Measurements from ENCODE around the gene LRBA.

LRBA gene

GRCh38 chr4:150826306-150826705 lies 188.8 kb downstream of the LRBA start:
- peaks cover 8% of the 10 kb centered on the region for H3K36me3 ChIP-seq (ENCODE audit: insufficient read depth, low read length)
- H3K4me2 ChIP-seq (ENCODE audit: insufficient read depth, low read length): no peak overlapping the region
- no peak overlapping the region for H3K4me3 ChIP-seq (ENCODE audit: low read depth in 1 of 2, low read length in 2 of 2)
- no peaks in the 10 kb centered on the region for H3K27me3 ChIP-seq (ENCODE audit: insufficient read depth, low read length, poor library complexity)
- H3K27ac ChIP-seq (ENCODE audit: low read length): no peak overlapping the region
- no peaks in the 10 kb centered on the region for H4K20me1 ChIP-seq (ENCODE audit: insufficient read depth, low read length)
- H3K9ac ChIP-seq (ENCODE audit: low read depth, low read length): no peak overlapping the region
- H3K79me2 ChIP-seq (ENCODE audit: insufficient read depth, low read length): no peaks in the 10 kb centered on the region
- no peaks in the 10 kb centered on the region for H3K4me1 ChIP-seq (ENCODE audit: insufficient read depth, low read length)
- TF ChIP-seq, protein P1, sequence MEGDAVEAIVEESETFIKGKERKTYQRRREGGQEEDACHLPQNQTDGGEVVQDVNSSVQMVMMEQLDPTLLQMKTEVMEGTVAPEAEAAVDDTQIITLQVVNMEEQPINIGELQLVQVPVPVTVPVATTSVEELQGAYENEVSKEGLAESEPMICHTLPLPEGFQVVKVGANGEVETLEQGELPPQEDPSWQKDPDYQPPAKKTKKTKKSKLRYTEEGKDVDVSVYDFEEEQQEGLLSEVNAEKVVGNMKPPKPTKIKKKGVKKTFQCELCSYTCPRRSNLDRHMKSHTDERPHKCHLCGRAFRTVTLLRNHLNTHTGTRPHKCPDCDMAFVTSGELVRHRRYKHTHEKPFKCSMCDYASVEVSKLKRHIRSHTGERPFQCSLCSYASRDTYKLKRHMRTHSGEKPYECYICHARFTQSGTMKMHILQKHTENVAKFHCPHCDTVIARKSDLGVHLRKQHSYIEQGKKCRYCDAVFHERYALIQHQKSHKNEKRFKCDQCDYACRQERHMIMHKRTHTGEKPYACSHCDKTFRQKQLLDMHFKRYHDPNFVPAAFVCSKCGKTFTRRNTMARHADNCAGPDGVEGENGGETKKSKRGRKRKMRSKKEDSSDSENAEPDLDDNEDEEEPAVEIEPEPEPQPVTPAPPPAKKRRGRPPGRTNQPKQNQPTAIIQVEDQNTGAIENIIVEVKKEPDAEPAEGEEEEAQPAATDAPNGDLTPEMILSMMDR (IDR thresholded peaks at IDR 0.05; ENCODE audit: borderline replicate concordance, extremely low read depth, low read length, poor library complexity, severe bottlenecking): no peak
- TF ChIP-seq EZH2 (IDR thresholded peaks at IDR 0.05; ENCODE audit: borderline replicate concordance, low read depth, low read length, severe bottlenecking): no peak
- no peak overlapping the region for H2AFZ ChIP-seq (ENCODE audit: low read depth, low read length)
- no peaks in the 10 kb centered on the region for H3K9me3 ChIP-seq (ENCODE audit: insufficient read depth, low read length, severe bottlenecking)
- DNase-seq (no peak), ATAC-seq (ENCODE audit: insufficient read depth, low read depth) (no peak)

- H4K20me1 ChIP-seq (ENCODE audit: insufficient read depth, low read length): no peaks in the 10 kb centered on the region
- H3K4me2 ChIP-seq (ENCODE audit: insufficient read depth, low read length): no peak overlapping the region
- no peak for ATAC-seq (ENCODE audit: insufficient read depth, low read depth)
Observed at GRCh38 chr4:150822407-150822806, 192.7 kb downstream of the LRBA start.

DNA sequence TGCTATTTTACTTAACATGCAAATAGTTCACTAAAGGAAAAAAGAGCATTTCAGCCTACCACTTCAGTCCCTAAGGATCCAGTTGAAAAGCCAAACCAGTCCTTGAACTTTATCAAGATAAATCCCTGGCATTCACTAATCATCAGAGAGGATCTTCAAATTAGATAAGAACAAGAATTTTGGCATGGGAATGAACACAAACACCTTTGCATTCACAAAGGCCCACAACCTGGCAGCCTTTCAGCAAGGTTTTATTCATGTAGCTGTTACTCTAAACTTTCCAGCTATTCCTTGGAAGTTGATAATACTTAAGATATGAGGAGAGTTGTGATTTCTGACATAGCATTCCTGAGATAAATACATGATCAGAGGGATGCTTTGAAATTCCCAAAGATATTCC lies 193.4 kb downstream of the LRBA start:
- Histone ChIP-seq H3K27me3 (ENCODE audit: insufficient read depth, low read length, poor library complexity) (no peaks in the 10 kb centered on the region), H3K79me2 (ENCODE audit: insufficient read depth, low read length) (no peaks in the 10 kb centered on the region)
- no peak for TF ChIP-seq EZH2 (IDR thresholded peaks at IDR 0.05; ENCODE audit: borderline replicate concordance, low read depth, low read length, severe bottlenecking)
- TF ChIP-seq, protein P1 (IDR thresholded peaks at IDR 0.05; ENCODE audit: borderline replicate concordance, extremely low read depth, low read length, poor library complexity, severe bottlenecking): no peak

More at GRCh38 chr4:150822407-150822806, 192.7 kb downstream of the LRBA start:
- Histone ChIP-seq H3K79me2 (ENCODE audit: insufficient read depth, low read length) (no peaks in the 10 kb centered on the region), H3K36me3 (ENCODE audit: insufficient read depth, low read length) (no peaks in the 10 kb centered on the region), H3K27ac (ENCODE audit: low read length) (no peak overlapping the region), H3K9ac (ENCODE audit: low read depth, low read length) (no peak overlapping the region), H3K27me3 (ENCODE audit: insufficient read depth, low read length, poor library complexity) (no peaks in the 10 kb centered on the region), H3K4me3 (ENCODE audit: low read depth in 1 of 2, low read length in 2 of 2) (no peak overlapping the region), H3K4me1 (ENCODE audit: insufficient read depth, low read length) (no peaks in the 10 kb centered on the region), H3K9me3 (ENCODE audit: insufficient read depth, low read length, severe bottlenecking) (no peaks in the 10 kb centered on the region), H2AFZ (ENCODE audit: low read depth, low read length) (no peak overlapping the region)
- no peak for TF ChIP-seq EZH2 (IDR thresholded peaks at IDR 0.05; ENCODE audit: borderline replicate concordance, low read depth, low read length, severe bottlenecking)
- TF ChIP-seq, protein P1 (IDR thresholded peaks at IDR 0.05; ENCODE audit: borderline replicate concordance, extremely low read depth, low read length, poor library complexity, severe bottlenecking): no peak
- no peak for DNase-seq

GRCh38 chr4:150820409-150820808 lies 194.7 kb downstream of the LRBA start:
- no peaks in the 10 kb centered on the region for H3K27me3 ChIP-seq (ENCODE audit: insufficient read depth, low read length, poor library complexity)
- no peak overlapping the region for H2AFZ ChIP-seq (ENCODE audit: low read depth, low read length)
- H3K4me3 ChIP-seq (ENCODE audit: low read depth in 1 of 2, low read length in 2 of 2): no peak overlapping the region
- TF ChIP-seq, protein P1 (IDR thresholded peaks at IDR 0.05; ENCODE audit: borderline replicate concordance, extremely low read depth, low read length, poor library complexity, severe bottlenecking): no peak
- no peak for TF ChIP-seq EZH2 (IDR thresholded peaks at IDR 0.05; ENCODE audit: borderline replicate concordance, low read depth, low read length, severe bottlenecking)
- no peak overlapping the region for H3K9ac ChIP-seq (ENCODE audit: low read depth, low read length)
- ATAC-seq (ENCODE audit: insufficient read depth, low read depth): no peak
- H3K9me3 ChIP-seq (ENCODE audit: insufficient read depth, low read length, severe bottlenecking): no peaks in the 10 kb centered on the region
- DNase-seq: no peak
- peaks cover 5% of the 10 kb centered on the region; the same call in 1 of the 2 replicates for H3K36me3 ChIP-seq (ENCODE audit: insufficient read depth, low read length)
- H3K79me2 ChIP-seq (ENCODE audit: insufficient read depth, low read length): no peaks in the 10 kb centered on the region
- no peak overlapping the region for H3K27ac ChIP-seq (ENCODE audit: low read length)
- H3K4me2 ChIP-seq (ENCODE audit: insufficient read depth, low read length): no peak overlapping the region
- H4K20me1 ChIP-seq (ENCODE audit: insufficient read depth, low read length): no peaks in the 10 kb centered on the region
- no peaks in the 10 kb centered on the region for H3K4me1 ChIP-seq (ENCODE audit: insufficient read depth, low read length)

More for the DNA sequence above, 193.4 kb downstream of the LRBA start:
- H3K4me3 ChIP-seq (ENCODE audit: low read depth in 1 of 2, low read length in 2 of 2): no peak overlapping the region
- no peak overlapping the region for H2AFZ ChIP-seq (ENCODE audit: low read depth, low read length)
- no peak overlapping the region for H3K9ac ChIP-seq (ENCODE audit: low read depth, low read length)
- DNase-seq (no peak), ATAC-seq (ENCODE audit: insufficient read depth, low read depth) (no peak)
- no peaks in the 10 kb centered on the region for H3K4me1 ChIP-seq (ENCODE audit: insufficient read depth, low read length)
- H3K4me2 ChIP-seq (ENCODE audit: insufficient read depth, low read length): no peak overlapping the region
- H3K27ac ChIP-seq (ENCODE audit: low read length): no peak overlapping the region
- no peaks in the 10 kb centered on the region for H4K20me1 ChIP-seq (ENCODE audit: insufficient read depth, low read length)
- H3K9me3 ChIP-seq (ENCODE audit: insufficient read depth, low read length, severe bottlenecking): no peaks in the 10 kb centered on the region
- peaks cover 5% of the 10 kb centered on the region; the same call in 1 of the 2 replicates for H3K36me3 ChIP-seq (ENCODE audit: insufficient read depth, low read length)
